Measurements from ENCODE around the gene LRIT1. TPM values are rescaled to one million over a fixed set of nuclear protein-coding genes. Genes with fewer than 3 reads are reported as not detected.
A peak's percentile ranks its signal among the peaks of the same experiment; 100 is the strongest.

LRIT1 gene
- total RNA-seq, 1 donor from 2014 or later: not detected

- no peak overlapping the region for H3K4me3 Mint-ChIP-seq (ENCODE audit: unreplicated experiment)
- H3K36me3 Mint-ChIP-seq (ENCODE audit: unreplicated experiment): no peaks in the 10 kb centered on the region
- TF ChIP-seq, protein P1, sequence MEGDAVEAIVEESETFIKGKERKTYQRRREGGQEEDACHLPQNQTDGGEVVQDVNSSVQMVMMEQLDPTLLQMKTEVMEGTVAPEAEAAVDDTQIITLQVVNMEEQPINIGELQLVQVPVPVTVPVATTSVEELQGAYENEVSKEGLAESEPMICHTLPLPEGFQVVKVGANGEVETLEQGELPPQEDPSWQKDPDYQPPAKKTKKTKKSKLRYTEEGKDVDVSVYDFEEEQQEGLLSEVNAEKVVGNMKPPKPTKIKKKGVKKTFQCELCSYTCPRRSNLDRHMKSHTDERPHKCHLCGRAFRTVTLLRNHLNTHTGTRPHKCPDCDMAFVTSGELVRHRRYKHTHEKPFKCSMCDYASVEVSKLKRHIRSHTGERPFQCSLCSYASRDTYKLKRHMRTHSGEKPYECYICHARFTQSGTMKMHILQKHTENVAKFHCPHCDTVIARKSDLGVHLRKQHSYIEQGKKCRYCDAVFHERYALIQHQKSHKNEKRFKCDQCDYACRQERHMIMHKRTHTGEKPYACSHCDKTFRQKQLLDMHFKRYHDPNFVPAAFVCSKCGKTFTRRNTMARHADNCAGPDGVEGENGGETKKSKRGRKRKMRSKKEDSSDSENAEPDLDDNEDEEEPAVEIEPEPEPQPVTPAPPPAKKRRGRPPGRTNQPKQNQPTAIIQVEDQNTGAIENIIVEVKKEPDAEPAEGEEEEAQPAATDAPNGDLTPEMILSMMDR (IDR thresholded peaks at IDR 0.05; ENCODE audit: partially characterized antibody, unreplicated experiment): no peak
- peaks cover 3% of the 10 kb centered on the region for H3K9me3 Mint-ChIP-seq (ENCODE audit: unreplicated experiment)
- H3K4me1 Mint-ChIP-seq (ENCODE audit: low read depth, unreplicated experiment): peaks cover 4% of the 10 kb centered on the region
- H3K27ac Mint-ChIP-seq (ENCODE audit: unreplicated experiment): no peak overlapping the region
- peaks cover 9% of the 10 kb centered on the region for H3K27me3 Mint-ChIP-seq (ENCODE audit: unreplicated experiment)
- DNase-seq: no peak
These were observed 13.5 kb upstream of the LRIT1 start for GRCh38 chr10:84254552-84255478.

GRCh38 chr10:84248794-84249193 lies 7.4 kb upstream of the LRIT1 start:
- no peaks in the 10 kb centered on the region for H3K36me3 Mint-ChIP-seq (ENCODE audit: unreplicated experiment)
- peaks cover 8% of the 10 kb centered on the region for H3K4me1 Mint-ChIP-seq (ENCODE audit: low read depth, unreplicated experiment)
- no peak overlapping the region for H3K27ac Mint-ChIP-seq (ENCODE audit: unreplicated experiment)
- no peak for DNase-seq
- TF ChIP-seq, protein P1 (IDR thresholded peaks at IDR 0.05; ENCODE audit: partially characterized antibody, unreplicated experiment): no peak
- peaks cover 6% of the 10 kb centered on the region for H3K27me3 Mint-ChIP-seq (ENCODE audit: unreplicated experiment)
- no peak overlapping the region for H3K4me3 Mint-ChIP-seq (ENCODE audit: unreplicated experiment)
- peaks cover 5% of the 10 kb centered on the region for H3K9me3 Mint-ChIP-seq (ENCODE audit: unreplicated experiment)

DNA sequence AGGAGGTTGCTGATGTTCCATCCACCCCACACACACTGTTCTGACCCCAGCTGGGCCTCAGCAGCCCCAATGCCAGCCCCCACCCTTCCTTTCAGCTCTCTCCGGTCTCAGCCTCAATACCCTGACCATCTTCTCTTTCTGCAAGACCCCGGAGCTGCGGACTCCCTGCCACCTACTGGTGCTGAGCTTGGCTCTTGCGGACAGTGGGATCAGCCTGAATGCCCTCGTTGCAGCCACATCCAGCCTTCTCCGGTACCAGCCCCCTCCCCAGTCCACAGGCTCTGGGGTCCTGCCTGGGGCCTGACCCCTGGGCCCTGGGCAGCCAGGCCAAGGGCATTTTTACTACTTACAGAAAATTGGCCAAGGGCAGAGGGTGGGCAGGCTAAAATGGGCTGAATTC lies 6.2 kb upstream of the LRIT1 start:
- no peak overlapping the region for H3K4me3 Mint-ChIP-seq (ENCODE audit: unreplicated experiment)
- no peak overlapping the region for H3K27ac Mint-ChIP-seq (ENCODE audit: unreplicated experiment)
- DNase-seq: no peak
- peaks cover 8% of the 10 kb centered on the region for H3K4me1 Mint-ChIP-seq (ENCODE audit: low read depth, unreplicated experiment)
- peaks cover 4% of the 10 kb centered on the region for H3K9me3 Mint-ChIP-seq (ENCODE audit: unreplicated experiment)
- no peaks in the 10 kb centered on the region for H3K36me3 Mint-ChIP-seq (ENCODE audit: unreplicated experiment)
- H3K27me3 Mint-ChIP-seq (ENCODE audit: unreplicated experiment): peaks cover 6% of the 10 kb centered on the region
- TF ChIP-seq, protein P1 (IDR thresholded peaks at IDR 0.05; ENCODE audit: partially characterized antibody, unreplicated experiment): no peak

DNA sequence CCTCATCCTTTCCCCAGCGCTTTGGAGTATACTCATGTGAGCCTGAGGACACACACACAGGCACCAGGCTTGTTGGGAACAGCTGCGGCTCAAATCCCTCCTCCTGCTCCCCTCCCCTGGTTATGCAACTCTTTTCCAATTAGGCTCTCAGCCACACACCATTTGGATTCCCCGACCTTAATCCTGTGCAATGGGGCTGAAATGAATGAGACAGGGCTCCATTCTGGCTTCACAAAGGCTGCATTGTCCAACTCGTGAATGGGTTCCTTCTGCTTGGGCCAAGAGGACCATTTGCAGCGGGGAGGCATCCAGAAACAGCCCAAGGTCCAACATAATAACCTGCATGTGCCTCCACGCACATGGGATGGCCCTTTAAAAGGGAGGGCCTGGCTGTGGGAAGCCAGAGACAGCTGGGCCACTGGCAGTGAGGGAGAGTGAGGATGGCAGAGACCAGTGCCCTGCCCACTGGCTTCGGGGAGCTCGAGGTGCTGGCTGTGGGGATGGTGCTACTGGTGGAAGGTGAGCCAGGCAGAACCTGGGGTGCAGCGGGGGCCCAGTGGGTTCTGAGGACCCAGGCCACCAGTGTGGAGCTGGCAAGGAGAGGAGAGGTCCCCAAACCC lies 3.4 kb upstream of the LRIT1 start, which contains the start of gene RGR:
TSS of gene RGR (plus strand) at position 403 of the 620 bp plus-strand sequence. CDS start at position 441, 38 bp downstream.
- Mint-ChIP-seq H3K9me3 (ENCODE audit: unreplicated experiment) (peaks cover 7% of the 10 kb centered on the region), H3K4me1 (ENCODE audit: low read depth, unreplicated experiment) (peaks cover 8% of the 10 kb centered on the region), H3K27ac (ENCODE audit: unreplicated experiment) (peak within 1 kb of the TSS; percentile 74), H3K36me3 (ENCODE audit: unreplicated experiment) (peaks cover 7% of the 10 kb centered on the region), H3K4me3 (ENCODE audit: unreplicated experiment) (no peak within 1 kb of the TSS), H3K27me3 (ENCODE audit: unreplicated experiment) (peaks cover 4% of the 10 kb centered on the region)
- no peak for DNase-seq
- TF ChIP-seq, protein P1 (IDR thresholded peaks at IDR 0.05; ENCODE audit: partially characterized antibody, unreplicated experiment): no peak

Data from glutamatergic neuron (in vitro differentiated cells).